Activated naive CD8-positive, alpha-beta T cell (primary cell): ENCODE results near the gene SHC2.
"Not testable (repeated sequence)": the region's sequence is repeated elsewhere in the genome, so short reads cannot be mapped to it uniquely, and the experiment has no call there.

Source experiments
- H3K27ac Mint-ChIP-seq: one replicate; pipeline ENCODE4 v1.8.0; 2021; ENCODE audit warnings: mixed read lengths
- H3K27me3 Mint-ChIP-seq: one replicate; pipeline ENCODE4 v1.8.0; 2021; ENCODE audit warnings: mixed read lengths
- H3K36me3 Mint-ChIP-seq: one replicate; pipeline ENCODE4 v1.8.0; 2021; ENCODE audit warnings: mixed read lengths
- H3K4me1 Mint-ChIP-seq: one replicate; pipeline ENCODE4 v1.8.0; 2021; ENCODE audit warnings: low read depth, mixed read lengths
- H3K4me3 Mint-ChIP-seq: one replicate; pipeline ENCODE4 v1.8.0; 2021; ENCODE audit warnings: mild to moderate bottlenecking, mixed read lengths
- H3K9me3 Mint-ChIP-seq: one replicate; pipeline ENCODE4 v1.8.0; 2021; ENCODE audit warnings: low read depth, mixed read lengths

The SHC2 gene

DNA sequence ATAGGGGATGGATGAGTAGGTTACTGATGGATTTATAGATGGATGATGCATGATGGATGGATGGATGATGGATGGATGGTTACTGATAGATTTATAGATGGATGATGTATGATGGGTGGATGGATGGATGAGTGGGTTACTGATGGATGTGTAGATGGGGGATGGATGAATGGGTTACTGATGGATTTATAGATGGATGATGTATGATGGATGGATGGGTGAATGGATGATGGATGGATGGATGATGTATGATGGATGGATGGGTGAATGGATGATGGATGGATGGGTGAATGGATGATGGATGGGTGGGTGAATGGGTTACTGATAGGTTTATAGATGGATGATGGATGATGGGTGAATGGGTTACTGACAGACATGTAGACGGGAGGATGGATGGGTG is 45.5 kb downstream of the SHC2 start:
- no peaks in the 10 kb centered on the region for H3K9me3 Mint-ChIP-seq
- H3K4me1 Mint-ChIP-seq = no peaks in the 10 kb centered on the region
- no peaks in the 10 kb centered on the region for H3K36me3 Mint-ChIP-seq
- H3K27ac Mint-ChIP-seq = no peak overlapping the region
- H3K27me3 Mint-ChIP-seq = no peaks in the 10 kb centered on the region
- no peak overlapping the region for H3K4me3 Mint-ChIP-seq

GRCh38 chr19:413756-414420 is 46.9 kb downstream of the SHC2 start:
- Mint-ChIP-seq H3K4me1 (peaks cover 6% of the 10 kb centered on the region), H3K27ac (no peak overlapping the region), H3K27me3 (peaks cover 2% of the 10 kb centered on the region), H3K9me3 (no peaks in the 10 kb centered on the region), H3K36me3 (no peaks in the 10 kb centered on the region), H3K4me3 (no peak overlapping the region)

DNA sequence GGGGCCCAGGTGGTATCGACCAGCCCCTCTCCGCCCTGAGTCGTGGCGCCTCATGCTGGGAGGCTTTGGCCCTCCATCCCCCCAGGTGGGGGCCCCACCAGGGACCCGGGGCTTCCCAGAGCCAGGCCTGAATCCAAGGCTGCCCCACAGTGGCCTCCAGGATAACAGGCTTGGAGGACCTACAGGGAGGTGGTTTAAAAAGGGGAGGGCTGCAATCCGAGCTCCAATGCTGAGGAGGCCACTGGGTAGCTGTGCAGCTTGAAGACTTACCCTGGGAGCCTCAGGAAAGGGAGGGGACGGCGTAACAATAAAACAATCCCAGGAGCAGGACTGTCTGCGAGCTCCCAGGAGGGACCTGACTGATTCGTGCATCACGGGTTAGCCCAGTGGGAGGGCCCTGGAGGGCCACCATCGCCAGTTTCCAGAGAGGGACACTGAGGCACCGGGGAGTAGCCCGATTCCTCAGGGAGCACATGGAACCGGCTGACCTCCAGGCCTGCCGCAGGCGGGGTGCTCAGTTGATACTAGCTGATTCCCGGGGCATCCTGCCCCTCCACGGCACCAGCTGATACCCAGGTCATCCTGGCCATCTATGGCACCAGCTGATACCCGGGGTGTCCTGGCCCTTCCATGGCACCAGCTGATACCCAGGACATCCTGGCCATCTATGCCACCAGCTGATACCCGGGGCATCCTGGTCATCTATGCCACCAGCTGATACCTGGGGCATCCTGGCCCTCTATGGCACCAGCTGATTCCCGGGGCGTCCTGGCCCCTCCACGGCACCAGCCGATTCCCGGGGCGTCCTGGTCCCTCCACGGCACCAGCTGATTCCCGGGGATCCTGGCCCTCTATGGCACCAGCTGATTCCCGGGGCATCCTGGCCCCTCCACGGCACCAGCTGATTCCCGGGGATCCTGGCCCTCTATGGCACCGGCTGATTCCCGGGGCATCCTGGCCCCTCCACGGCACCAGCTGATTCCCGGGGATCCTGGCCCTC is 48.2 kb downstream of the SHC2 start:
- H3K9me3 Mint-ChIP-seq = no peaks in the 10 kb centered on the region
- H3K27ac Mint-ChIP-seq = no peak overlapping the region
- H3K36me3 Mint-ChIP-seq = no peaks in the 10 kb centered on the region
- peaks cover 6% of the 10 kb centered on the region for H3K4me1 Mint-ChIP-seq
- peaks cover 2% of the 10 kb centered on the region for H3K27me3 Mint-ChIP-seq
- H3K4me3 Mint-ChIP-seq = no peak overlapping the region

- Mint-ChIP-seq H3K36me3 (no peaks in the 10 kb centered on the region), H3K27me3 (peaks cover 2% of the 10 kb centered on the region), H3K4me1 (peaks cover 6% of the 10 kb centered on the region), H3K4me3 (no peak overlapping the region), H3K9me3 (no peaks in the 10 kb centered on the region), H3K27ac (no peak overlapping the region)
Measured at GRCh38 chr19:411723-412355, 49.0 kb downstream of the SHC2 start.

- not testable (repeated sequence) for H3K27me3 Mint-ChIP-seq, H3K36me3 Mint-ChIP-seq, H3K9me3 Mint-ChIP-seq, H3K27ac Mint-ChIP-seq, H3K4me3 Mint-ChIP-seq, H3K4me1 Mint-ChIP-seq
Measured at GRCh38 chr19:411121-411722, 49.6 kb downstream of the SHC2 start.

DNA sequence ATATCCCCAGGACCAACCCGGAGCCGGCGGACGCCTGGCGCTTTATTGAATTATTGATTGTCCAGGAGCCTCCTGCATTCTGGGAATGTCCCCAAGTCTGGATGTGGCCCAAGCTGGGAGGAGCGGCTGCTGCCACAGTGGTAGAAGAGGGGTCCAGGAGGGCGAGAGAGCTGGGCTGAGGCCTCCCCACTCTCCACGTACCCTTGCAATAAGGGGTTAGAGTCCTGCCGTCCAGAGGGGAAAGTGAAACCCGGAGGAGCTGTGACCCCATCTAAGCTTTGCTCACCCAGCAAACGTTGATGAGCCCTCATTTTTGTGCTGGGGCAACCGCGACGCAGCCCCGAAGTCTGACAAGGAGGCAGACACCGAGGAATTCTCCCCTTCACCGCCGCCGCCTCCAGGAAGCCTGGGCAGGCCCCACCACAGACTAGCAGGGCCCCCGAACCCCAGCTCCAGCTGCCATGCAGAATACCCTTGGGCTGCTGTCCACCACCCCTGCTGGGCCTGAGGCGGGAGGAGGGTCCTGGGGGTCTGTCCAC is 50.5 kb downstream of the SHC2 start:
- Mint-ChIP-seq H3K36me3 (no peaks in the 10 kb centered on the region), H3K27ac (no peak overlapping the region), H3K4me3 (no peak overlapping the region), H3K4me1 (peaks cover 6% of the 10 kb centered on the region), H3K9me3 (no peaks in the 10 kb centered on the region), H3K27me3 (peaks cover 2% of the 10 kb centered on the region)

GRCh38 chr19:409516-410242 is 51.2 kb downstream of the SHC2 start:
- Mint-ChIP-seq H3K9me3 (no peaks in the 10 kb centered on the region), H3K4me1 (peaks cover 6% of the 10 kb centered on the region), H3K27me3 (peaks cover 3% of the 10 kb centered on the region), H3K36me3 (no peaks in the 10 kb centered on the region), H3K4me3 (peak overlapping the region; percentile 89), H3K27ac (no peak overlapping the region)

GRCh38 chr19:408902-409515 is 51.8 kb downstream of the SHC2 start, which contains the start of gene C2CD4C:
TSS of gene C2CD4C (minus strand) at chr19:409147. CDS start at chr19:408361, 786 bp downstream.
- Mint-ChIP-seq H3K36me3 (no peaks in the 10 kb centered on the region), H3K27ac (no peak within 1 kb of the TSS), H3K27me3 (peaks cover 3% of the 10 kb centered on the region)

GRCh38 chr19:408441-408901 is 52.4 kb downstream of the SHC2 start:
- Mint-ChIP-seq H3K36me3 (no peaks in the 10 kb centered on the region), H3K27me3 (peaks cover 3% of the 10 kb centered on the region), H3K4me3 (no peak overlapping the region), H3K9me3 (no peaks in the 10 kb centered on the region), H3K27ac (no peak overlapping the region), H3K4me1 (peaks cover 6% of the 10 kb centered on the region)

More at GRCh38 chr19:408902-409515, 51.8 kb downstream of the SHC2 start, which contains the start of gene C2CD4C:
- Mint-ChIP-seq H3K4me3 (peak within 1 kb of the TSS; percentile 89), H3K9me3 (no peaks in the 10 kb centered on the region), H3K4me1 (peaks cover 6% of the 10 kb centered on the region)

GRCh38 chr19:407511-408440 is 53.1 kb downstream of the SHC2 start:
- peaks cover 6% of the 10 kb centered on the region for H3K4me1 Mint-ChIP-seq
- no peak overlapping the region for H3K4me3 Mint-ChIP-seq
- no peaks in the 10 kb centered on the region for H3K9me3 Mint-ChIP-seq

DNA sequence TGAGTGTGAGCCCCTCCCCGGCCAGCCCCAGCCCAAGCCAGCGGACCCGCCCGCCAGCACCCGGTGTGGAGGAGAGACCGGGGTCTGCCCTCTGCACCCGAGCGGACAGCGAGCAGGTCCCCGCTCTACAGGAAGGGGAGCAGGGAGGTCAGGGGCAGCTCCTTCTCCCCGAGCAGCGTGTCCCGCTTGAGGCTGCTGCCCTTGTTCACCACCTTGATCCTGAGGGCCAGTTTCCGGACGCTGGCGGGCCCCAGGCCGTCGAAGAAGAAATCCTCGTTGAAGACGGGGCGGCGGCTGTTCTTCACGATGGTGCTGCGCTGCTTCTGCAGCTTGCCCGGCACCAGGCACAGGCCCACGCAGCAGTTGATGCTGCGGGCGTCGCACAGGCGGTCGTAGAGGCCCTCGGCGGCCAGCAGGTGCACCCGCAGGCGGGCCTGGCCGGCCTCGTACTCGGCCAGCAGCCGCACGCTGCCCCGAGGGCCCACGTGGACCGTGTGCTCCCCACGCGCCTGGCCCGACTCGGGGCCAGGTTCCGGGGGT is 53.8 kb downstream of the SHC2 start:
- H3K27me3 Mint-ChIP-seq = peaks cover 10% of the 10 kb centered on the region
- H3K4me1 Mint-ChIP-seq = peaks cover 6% of the 10 kb centered on the region
- H3K9me3 Mint-ChIP-seq = no peaks in the 10 kb centered on the region
- H3K27ac Mint-ChIP-seq = no peak overlapping the region
- no peak overlapping the region for H3K4me3 Mint-ChIP-seq
- no peaks in the 10 kb centered on the region for H3K36me3 Mint-ChIP-seq

More at GRCh38 chr19:407511-408440, 53.1 kb downstream of the SHC2 start:
- no peaks in the 10 kb centered on the region for H3K36me3 Mint-ChIP-seq
- no peak overlapping the region for H3K27ac Mint-ChIP-seq
- peaks cover 10% of the 10 kb centered on the region for H3K27me3 Mint-ChIP-seq

DNA sequence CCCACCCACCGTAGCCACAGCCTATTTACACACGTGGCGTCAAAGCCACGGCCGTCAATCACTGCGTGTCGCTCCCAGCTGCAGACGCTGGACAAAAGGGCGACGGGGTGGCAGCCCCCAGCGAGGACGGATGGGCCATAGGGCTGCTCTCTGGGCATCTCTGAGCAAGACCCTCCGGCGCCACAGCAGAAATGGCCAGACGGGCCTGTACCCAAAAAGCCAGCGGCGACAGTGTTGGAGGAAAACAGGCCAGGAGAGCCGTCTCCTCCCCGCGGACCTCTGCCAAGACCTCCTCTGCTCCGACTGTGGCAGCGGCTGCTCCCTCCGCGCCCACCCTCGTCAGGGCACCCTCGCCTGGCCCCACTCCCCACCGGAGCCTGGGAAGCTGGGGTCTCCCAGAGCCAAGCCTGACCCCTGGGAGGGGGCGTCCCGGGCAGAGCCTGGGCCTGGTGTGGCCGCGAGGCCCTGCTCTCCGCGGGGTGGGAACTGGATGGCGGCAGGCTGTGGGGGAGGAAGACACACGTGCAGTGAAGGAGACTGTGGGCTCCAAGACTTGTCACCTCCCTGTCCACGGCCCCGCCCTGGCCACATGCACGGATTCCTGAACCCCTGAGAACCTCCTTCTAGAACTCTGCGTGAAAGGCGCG is 54.6 kb downstream of the SHC2 start:
- H3K36me3 Mint-ChIP-seq = no peaks in the 10 kb centered on the region
- H3K27me3 Mint-ChIP-seq = peaks cover 10% of the 10 kb centered on the region
- H3K4me3 Mint-ChIP-seq = no peak overlapping the region
- H3K4me1 Mint-ChIP-seq = peaks cover 6% of the 10 kb centered on the region
- H3K9me3 Mint-ChIP-seq = no peaks in the 10 kb centered on the region
- H3K27ac Mint-ChIP-seq = no peak overlapping the region
